Measurements from ENCODE around the gene SORCS2.

DNA sequence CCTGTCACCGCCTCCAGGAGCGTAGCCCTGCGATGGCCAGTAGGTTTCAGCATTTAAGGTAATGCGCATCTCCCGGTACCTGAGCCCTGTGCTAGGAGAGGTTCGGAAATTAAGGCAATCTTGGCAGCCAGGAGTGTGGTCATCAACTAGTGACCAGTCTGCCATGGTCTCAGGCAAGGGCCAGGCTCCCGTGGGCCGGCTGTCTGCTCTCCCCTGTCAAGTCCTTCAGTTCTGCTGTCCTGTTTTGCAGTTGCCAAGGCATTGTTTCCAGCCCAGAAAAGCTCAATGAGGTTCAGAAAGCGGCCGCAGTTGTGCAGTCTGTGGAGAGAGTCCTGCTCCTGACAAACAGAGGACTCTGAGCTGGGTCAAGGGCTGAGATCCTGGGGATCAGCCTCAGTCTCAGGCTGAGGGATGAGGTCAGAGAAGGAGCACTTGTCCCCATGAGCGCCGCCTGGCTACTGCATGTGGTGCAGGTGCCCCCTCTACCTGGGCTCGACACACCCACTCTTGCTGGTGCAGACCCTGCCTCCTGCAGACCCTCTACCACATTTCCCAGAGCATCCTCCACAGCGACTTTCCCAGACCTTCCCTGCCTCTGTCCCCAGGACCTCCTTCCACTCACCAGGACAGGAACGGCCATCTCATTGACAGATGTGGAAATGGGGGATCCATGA, 295.8 kb downstream of the SORCS2 start:
- no peak for TF ChIP-seq POLR2A (IDR thresholded peaks at IDR 0.05; ENCODE audit: low read depth, low read length)
- TF ChIP-seq, protein P1, sequence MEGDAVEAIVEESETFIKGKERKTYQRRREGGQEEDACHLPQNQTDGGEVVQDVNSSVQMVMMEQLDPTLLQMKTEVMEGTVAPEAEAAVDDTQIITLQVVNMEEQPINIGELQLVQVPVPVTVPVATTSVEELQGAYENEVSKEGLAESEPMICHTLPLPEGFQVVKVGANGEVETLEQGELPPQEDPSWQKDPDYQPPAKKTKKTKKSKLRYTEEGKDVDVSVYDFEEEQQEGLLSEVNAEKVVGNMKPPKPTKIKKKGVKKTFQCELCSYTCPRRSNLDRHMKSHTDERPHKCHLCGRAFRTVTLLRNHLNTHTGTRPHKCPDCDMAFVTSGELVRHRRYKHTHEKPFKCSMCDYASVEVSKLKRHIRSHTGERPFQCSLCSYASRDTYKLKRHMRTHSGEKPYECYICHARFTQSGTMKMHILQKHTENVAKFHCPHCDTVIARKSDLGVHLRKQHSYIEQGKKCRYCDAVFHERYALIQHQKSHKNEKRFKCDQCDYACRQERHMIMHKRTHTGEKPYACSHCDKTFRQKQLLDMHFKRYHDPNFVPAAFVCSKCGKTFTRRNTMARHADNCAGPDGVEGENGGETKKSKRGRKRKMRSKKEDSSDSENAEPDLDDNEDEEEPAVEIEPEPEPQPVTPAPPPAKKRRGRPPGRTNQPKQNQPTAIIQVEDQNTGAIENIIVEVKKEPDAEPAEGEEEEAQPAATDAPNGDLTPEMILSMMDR (conservative IDR thresholded peaks at IDR 0.05; ENCODE audit: low read depth, low read length), result no peak
- no peak for TF ChIP-seq MXI1 (IDR thresholded peaks at IDR 0.05; ENCODE audit: borderline replicate concordance, low read depth, low read length)
- TF ChIP-seq RFX5 (IDR thresholded peaks at IDR 0.05; ENCODE audit: low read depth, low read length), result no peak
- no peak for TF ChIP-seq RCOR1 (IDR thresholded peaks at IDR 0.05; ENCODE audit: insufficient replicate concordance, low read length)
- TF ChIP-seq FOS (IDR thresholded peaks at IDR 0.05; ENCODE audit: low read depth, low read length), result no peak
- TF ChIP-seq SMC3 (IDR thresholded peaks at IDR 0.05; ENCODE audit: low read depth, low read length), result no peak
- no peak for TF ChIP-seq MAFK (IDR thresholded peaks at IDR 0.05; ENCODE audit: low read depth, low read length)
- TF ChIP-seq RAD21 (IDR thresholded peaks at IDR 0.05; ENCODE audit: low read length), result no peak
